ENCODE measurements around the gene CTXND2. TPM values are rescaled to one million over a fixed set of nuclear protein-coding genes. Genes with fewer than 3 reads are reported as not detected.

Gene CTXND2
- total and polyA plus RNA-seq, 2 of the 4 experiments (the other 2 are of a cell fraction) = not detected

GRCh38 chr1:150912623-150913022 lies 25.7 kb downstream of the CTXND2 start:
- ATAC-seq (ENCODE audit: low read depth) (no peak), DNase-seq (no peak)
- no peak overlapping the region for H2AFZ ChIP-seq (replicated peaks; ENCODE audit: low read length, poor library complexity)
- no peaks in the 10 kb centered on the region for H3K36me3 ChIP-seq (ENCODE audit: control insufficient read depth, insufficient read depth, low read length)
- no peak overlapping the region for H3K27ac ChIP-seq (ENCODE audit: insufficient read depth, low read length)
- H3K27me3 ChIP-seq (ENCODE audit: control insufficient read depth, insufficient read depth, low read length) = no peaks in the 10 kb centered on the region; the same call in 1 of the 2 replicates
- dilution Hi-C loops (cut with HindIII; ENCODE audit: low sequenced_read_pairs, unreplicated experiment) (no loop called here), in situ Hi-C loops (cut with MboI; ENCODE audit: low sequenced_read_pairs) (no loop called here), intact Hi-C loops (cut with micrococcal nuclease) (no loop called here)
- POLR2A ChIA-PET (ENCODE audit: unreplicated experiment) = no interaction called here
- H2BK5ac ChIP-seq (ENCODE audit: low read depth, low read length, poor library complexity, severe bottlenecking) = no peak overlapping the region
- H4K20me1 ChIP-seq (ENCODE audit: insufficient read depth, low read length) = no peaks in the 10 kb centered on the region
- H3K4ac ChIP-seq (ENCODE audit: low read depth, low read length) = no peak overlapping the region
- no peak overlapping the region for H3K23ac ChIP-seq (ENCODE audit: low read depth, low read length)
- H3K56ac ChIP-seq (ENCODE audit: extremely low read depth, insufficient read depth, low read length) = no peak overlapping the region
- TF ChIP-seq RCOR1 (IDR thresholded peaks at IDR 0.05; ENCODE audit: insufficient replicate concordance, low read length) (no peak), CHD1 (IDR thresholded peaks at IDR 0.05; ENCODE audit: low read depth, low read length) (no peak), RFX5 (IDR thresholded peaks at IDR 0.05; ENCODE audit: low read depth, low read length) (no peak), MAFK (IDR thresholded peaks at IDR 0.05; ENCODE audit: low read depth, low read length) (no peak), POLR2A (IDR thresholded peaks at IDR 0.05; ENCODE audit: low read depth, low read length) (no peak), CEBPB (IDR thresholded peaks at IDR 0.05; ENCODE audit: low read depth, low read length) (no peak), BHLHE40 (IDR thresholded peaks at IDR 0.05; ENCODE audit: low read depth, low read length) (no peak), NFE2L2 (IDR thresholded peaks at IDR 0.05; ENCODE audit: low read depth, low read length) (no peak), MXI1 (IDR thresholded peaks at IDR 0.05; ENCODE audit: borderline replicate concordance, low read depth, low read length) (no peak)
- TF ChIP-seq, protein P1, sequence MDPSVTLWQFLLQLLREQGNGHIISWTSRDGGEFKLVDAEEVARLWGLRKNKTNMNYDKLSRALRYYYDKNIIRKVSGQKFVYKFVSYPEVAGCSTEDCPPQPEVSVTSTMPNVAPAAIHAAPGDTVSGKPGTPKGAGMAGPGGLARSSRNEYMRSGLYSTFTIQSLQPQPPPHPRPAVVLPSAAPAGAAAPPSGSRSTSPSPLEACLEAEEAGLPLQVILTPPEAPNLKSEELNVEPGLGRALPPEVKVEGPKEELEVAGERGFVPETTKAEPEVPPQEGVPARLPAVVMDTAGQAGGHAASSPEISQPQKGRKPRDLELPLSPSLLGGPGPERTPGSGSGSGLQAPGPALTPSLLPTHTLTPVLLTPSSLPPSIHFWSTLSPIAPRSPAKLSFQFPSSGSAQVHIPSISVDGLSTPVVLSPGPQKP (IDR thresholded peaks at IDR 0.05; ENCODE audit: borderline replicate concordance, low read depth, low read length) = no peak
- TF ChIP-seq, protein P2, sequence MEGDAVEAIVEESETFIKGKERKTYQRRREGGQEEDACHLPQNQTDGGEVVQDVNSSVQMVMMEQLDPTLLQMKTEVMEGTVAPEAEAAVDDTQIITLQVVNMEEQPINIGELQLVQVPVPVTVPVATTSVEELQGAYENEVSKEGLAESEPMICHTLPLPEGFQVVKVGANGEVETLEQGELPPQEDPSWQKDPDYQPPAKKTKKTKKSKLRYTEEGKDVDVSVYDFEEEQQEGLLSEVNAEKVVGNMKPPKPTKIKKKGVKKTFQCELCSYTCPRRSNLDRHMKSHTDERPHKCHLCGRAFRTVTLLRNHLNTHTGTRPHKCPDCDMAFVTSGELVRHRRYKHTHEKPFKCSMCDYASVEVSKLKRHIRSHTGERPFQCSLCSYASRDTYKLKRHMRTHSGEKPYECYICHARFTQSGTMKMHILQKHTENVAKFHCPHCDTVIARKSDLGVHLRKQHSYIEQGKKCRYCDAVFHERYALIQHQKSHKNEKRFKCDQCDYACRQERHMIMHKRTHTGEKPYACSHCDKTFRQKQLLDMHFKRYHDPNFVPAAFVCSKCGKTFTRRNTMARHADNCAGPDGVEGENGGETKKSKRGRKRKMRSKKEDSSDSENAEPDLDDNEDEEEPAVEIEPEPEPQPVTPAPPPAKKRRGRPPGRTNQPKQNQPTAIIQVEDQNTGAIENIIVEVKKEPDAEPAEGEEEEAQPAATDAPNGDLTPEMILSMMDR (conservative IDR thresholded peaks at IDR 0.05; ENCODE audit: low read depth, low read length) = no peak
- TF ChIP-seq, protein P3, sequence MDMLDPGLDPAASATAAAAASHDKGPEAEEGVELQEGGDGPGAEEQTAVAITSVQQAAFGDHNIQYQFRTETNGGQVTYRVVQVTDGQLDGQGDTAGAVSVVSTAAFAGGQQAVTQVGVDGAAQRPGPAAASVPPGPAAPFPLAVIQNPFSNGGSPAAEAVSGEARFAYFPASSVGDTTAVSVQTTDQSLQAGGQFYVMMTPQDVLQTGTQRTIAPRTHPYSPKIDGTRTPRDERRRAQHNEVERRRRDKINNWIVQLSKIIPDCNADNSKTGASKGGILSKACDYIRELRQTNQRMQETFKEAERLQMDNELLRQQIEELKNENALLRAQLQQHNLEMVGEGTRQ (IDR thresholded peaks at IDR 0.05; ENCODE audit: low read depth, low read length) = no peak
- H3K18ac ChIP-seq (ENCODE audit: low read depth, low read length) = no peak overlapping the region
- no peak overlapping the region for H2AK9ac ChIP-seq (replicated peaks; ENCODE audit: low read depth, low read length, poor library complexity)
- H3K4me3 ChIP-seq (ENCODE audit: insufficient read depth, low read depth, low read length) = no peak overlapping the region
- no peak overlapping the region for H4K5ac ChIP-seq (ENCODE audit: low read depth, low read length)
- no peak overlapping the region for H3K4me2 ChIP-seq (ENCODE audit: low read depth, low read length)
- CTCF ChIA-PET = interaction anchor here (1.1 kb wide), 1 partner anchor 10 kb away, joined by 4 read pairs; no protein-coding TSS in a partner anchor
- no peaks in the 10 kb centered on the region for H3K9me3 ChIP-seq (ENCODE audit: control insufficient read depth, insufficient read depth, low read length)
- no peak overlapping the region for H2BK120ac ChIP-seq (ENCODE audit: low read depth, low read length)
- H3K14ac ChIP-seq (replicated peaks; ENCODE audit: low read depth, low read length) = no peak overlapping the region
- H2AK5ac ChIP-seq (ENCODE audit: low read depth, low read length) = no peak overlapping the region
- H4K91ac ChIP-seq (ENCODE audit: insufficient read depth, low read depth, low read length) = no peak overlapping the region
- no TSS peak for BruUV-seq (replicated peaks)
- H3K4me1 ChIP-seq (ENCODE audit: control insufficient read depth, insufficient read depth, low read length) = no peaks in the 10 kb centered on the region
- H4K8ac ChIP-seq (ENCODE audit: low read depth in 2 of 2, low read length in 2 of 2) = no peak overlapping the region
- H2BK15ac ChIP-seq (ENCODE audit: low read depth, low read length) = no peak overlapping the region
- H3K79me1 ChIP-seq (ENCODE audit: low read depth in 1 of 2, low read length in 2 of 2) = no peaks in the 10 kb centered on the region
- no peak overlapping the region for H2BK20ac ChIP-seq (ENCODE audit: low read depth, low read length)
- H3K9me1 ChIP-seq (ENCODE audit: insufficient read depth, low read length) = 0 out of 2 replicates have a peak, but pooled peaks cover 7% of the 10 kb centered on the region
- H3K9ac ChIP-seq (ENCODE audit: low read depth, low read length) = no peak overlapping the region
